DOHH2 (cell line): Measurements from ENCODE around the gene TUBA4B.
A peak's percentile ranks its signal among the peaks of the same experiment; 100 is the strongest.

Source experiments
- CTCF ChIP-seq: fragments of 200-600 bp; sonication (generic); IDR thresholded peaks from one replicate; pipeline ENCODE4 v1.5.1; 2014; ENCODE audit warnings: antibody characterized with exemption, mild to moderate bottlenecking, low read depth, low read length; ENCODE audit not compliant: poor library complexity, severe bottlenecking
- EZH2phosphoT487 ChIP-seq: fragments of 200-600 bp; sonication (generic); IDR thresholded peaks from 2 replicates; pipeline ENCODE4 v1.6.1; 2017; ENCODE audit warnings: borderline replicate concordance, mild to moderate bottlenecking, antibody characterized with exemption, low read length, moderate library complexity, mixed read lengths

GRCh38 chr2:219279916-219280516, 27.0 kb downstream of the TUBA4B start:
- TF ChIP-seq EZH2phosphoT487 (no peak), CTCF (peak; percentile 60)
